Esophagus muscularis mucosa (tissue), 4 donors: ENCODE measurements around the gene UBASH3B. TPM values are rescaled to one million over a fixed set of nuclear protein-coding genes. Genes with fewer than 3 reads are reported as not detected.
"Not testable (repeated sequence)": the region's sequence is repeated elsewhere in the genome, so short reads cannot be mapped to it uniquely, and the experiment has no call there.

ENCODE experiments used
- DNase-seq: peaks from one replicate; pipeline ENCODE4 v3.0.0-alpha.2; 2017; ENCODE audit errors: extremely low spot score
- H3K27ac ChIP-seq, 4 donors: fragments of 200-600 bp; sonication (generic); replicated peaks in 1 of 4; 1 replicate in 3 of 4; 2 replicates in 1 of 4; pipeline ENCODE4 v1.5.1; 2016 to 2019; ENCODE audit warnings: mild to moderate bottlenecking in 1 of 4
- H3K27me3 ChIP-seq, 4 donors: fragments of 200-600 bp; sonication (generic); one replicate each; pipeline versions ENCODE4 v1.5.1 to v1.6.0; 2016 to 2019
- H3K36me3 ChIP-seq, 4 donors: fragments of 200-600 bp; sonication (generic); one replicate each; pipeline ENCODE4 v1.5.1; 2016 to 2019
- H3K4me1 ChIP-seq, 4 donors: fragments of 200-600 bp; sonication (generic); one replicate each; pipeline ENCODE4 v1.5.1; 2016 to 2019
- H3K4me3 ChIP-seq, 4 donors: fragments of 200-600 bp; sonication (generic); 1 replicate in 2 of 4; 2 replicates in 2 of 4; pipeline ENCODE4 v1.5.1; 2016 to 2019; ENCODE audit warnings: mild to moderate bottlenecking in 4 of 4, moderate library complexity in 1 of 4
- H3K9me3 ChIP-seq, 4 donors: fragments of 200-600 bp; sonication (generic); 1 replicate in 3 of 4; 2 replicates in 1 of 4; pipeline ENCODE4 v1.5.1; 2016 to 2019
- EP300 ChIP-seq: sonication (generic); formaldehyde crosslinking; IDR thresholded peaks from one replicate; pipeline ENCODE4 v1.6.1; 2017; ENCODE audit warnings: antibody characterized with exemption
- POLR2A ChIP-seq: fragments of 450-650 bp; IDR thresholded peaks from one replicate; pipeline ENCODE4 v1.6.1; 2017; ENCODE audit warnings: antibody characterized with exemption, moderate library complexity, mild to moderate bottlenecking, low read depth
- POLR2AphosphoS5 ChIP-seq, 2 donors: sonication (generic); formaldehyde crosslinking; IDR thresholded peaks; one replicate each; pipeline ENCODE4 v1.6.1; 2017; ENCODE audit warnings: antibody characterized with exemption in 2 of 2
- WGBS: methylation state at CpG from one replicate; pipeline ENCODE4 v1.1.5; 2018; 5-methylcytosine and 5-hydroxymethylcytosine counted together
- intact Hi-C: fragments of 100-400 bp; cut with DNase I; formaldehyde crosslinking; loops from one replicate; pipeline ENCODE4 v1.15.1; 2023
- total RNA-seq, 4 donors: library from RNA; depleted of rRNA; stranded (reverse); fragments of >200 nt; gene quantifications; one replicate each; pipeline versions ENCODE4 v1.1.0 to v1.2.1, GENCODE V29; 2016
- TF ChIP-seq, protein P1 (sequence below), 3 experiments: fragments of 200-600 bp in 2 of 3; fragments of 450-650 bp in 1 of 3; sonication (generic) in 2 of 3; IDR thresholded peaks; one replicate each; pipeline ENCODE4 v1.5.1; 2017 to 2019; ENCODE audit warnings: antibody characterized with exemption in 3 of 3, mild to moderate bottlenecking in 2 of 3, moderate library complexity in 1 of 3

Gene UBASH3B
- total RNA-seq, 4 donors from 2014 or later = 0.42 to 6.8 (median 1.7) TPM

DNA sequence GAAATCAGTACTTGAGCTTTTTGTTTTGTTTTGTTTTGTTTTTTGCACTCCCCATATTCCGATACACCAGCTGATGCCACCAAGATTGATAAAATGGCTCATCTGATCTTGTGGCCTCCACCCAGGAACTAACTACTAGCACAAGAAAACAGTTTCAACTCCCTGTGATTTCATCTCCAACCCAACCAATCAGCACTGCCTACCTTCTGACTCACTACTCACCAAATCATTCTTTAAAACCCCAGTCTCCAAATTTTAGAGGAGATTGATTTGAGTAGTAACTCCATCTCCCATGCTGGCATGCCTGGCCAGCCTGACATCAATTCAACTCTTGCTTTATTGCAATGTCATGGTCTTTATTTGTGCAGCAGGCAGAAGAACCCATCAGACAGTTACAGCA is 166.7 kb downstream of the UBASH3B start:
- 100% methylated on average over 1 of the region's 1 CpG for WGBS
- TF ChIP-seq POLR2A = no peak
- TF ChIP-seq POLR2AphosphoS5 (IDR thresholded peaks at IDR 0.05) = no peak
- TF ChIP-seq, protein P1, sequence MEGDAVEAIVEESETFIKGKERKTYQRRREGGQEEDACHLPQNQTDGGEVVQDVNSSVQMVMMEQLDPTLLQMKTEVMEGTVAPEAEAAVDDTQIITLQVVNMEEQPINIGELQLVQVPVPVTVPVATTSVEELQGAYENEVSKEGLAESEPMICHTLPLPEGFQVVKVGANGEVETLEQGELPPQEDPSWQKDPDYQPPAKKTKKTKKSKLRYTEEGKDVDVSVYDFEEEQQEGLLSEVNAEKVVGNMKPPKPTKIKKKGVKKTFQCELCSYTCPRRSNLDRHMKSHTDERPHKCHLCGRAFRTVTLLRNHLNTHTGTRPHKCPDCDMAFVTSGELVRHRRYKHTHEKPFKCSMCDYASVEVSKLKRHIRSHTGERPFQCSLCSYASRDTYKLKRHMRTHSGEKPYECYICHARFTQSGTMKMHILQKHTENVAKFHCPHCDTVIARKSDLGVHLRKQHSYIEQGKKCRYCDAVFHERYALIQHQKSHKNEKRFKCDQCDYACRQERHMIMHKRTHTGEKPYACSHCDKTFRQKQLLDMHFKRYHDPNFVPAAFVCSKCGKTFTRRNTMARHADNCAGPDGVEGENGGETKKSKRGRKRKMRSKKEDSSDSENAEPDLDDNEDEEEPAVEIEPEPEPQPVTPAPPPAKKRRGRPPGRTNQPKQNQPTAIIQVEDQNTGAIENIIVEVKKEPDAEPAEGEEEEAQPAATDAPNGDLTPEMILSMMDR (IDR thresholded peaks at IDR 0.05) = no peak
- TF ChIP-seq EP300 = no peak

DNA sequence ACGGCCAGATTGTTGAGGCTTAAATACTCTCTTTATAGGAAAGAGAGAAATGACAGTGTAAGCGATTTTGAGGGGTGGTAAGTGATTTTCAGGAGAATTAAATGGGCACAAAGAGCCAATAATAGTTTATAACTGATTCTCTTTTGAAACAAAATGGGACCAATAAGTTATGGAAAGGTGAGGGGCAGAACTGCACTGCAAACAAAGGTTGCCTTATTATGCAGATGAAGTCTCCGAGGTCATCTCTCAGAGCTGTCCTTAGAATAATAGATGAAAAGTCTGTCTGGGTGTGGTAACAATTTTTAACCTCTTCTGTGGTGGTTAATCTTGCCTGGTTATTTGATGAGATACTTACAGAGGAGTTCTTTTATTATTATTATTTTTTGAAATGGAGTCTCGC is 168.0 kb downstream of the UBASH3B start:
- Histone ChIP-seq H3K4me3 (no peak overlapping the region), H3K4me1 (no peaks in the 10 kb centered on the region), H3K27me3 (no peaks in the 10 kb centered on the region), H3K36me3 (no peaks in the 10 kb centered on the region), H3K9me3 (no peaks in the 10 kb centered on the region), H3K27ac (no peak overlapping the region)
- intact Hi-C loops = no loop called here
- no peak for DNase-seq
- no peak for TF ChIP-seq POLR2A
- TF ChIP-seq, protein P1 (IDR thresholded peaks at IDR 0.05) = no peak
- TF ChIP-seq EP300 = no peak
- no peak for TF ChIP-seq POLR2AphosphoS5 (IDR thresholded peaks at IDR 0.05)
- WGBS = 92% methylated on average over 4 of the region's 4 CpGs

More for the DNA sequence above, 166.7 kb downstream of the UBASH3B start:
- Histone ChIP-seq H3K4me1 (peaks cover 0 to 2% (median under 1%) of the 10 kb centered on the region in 4 donors), H3K4me3 (no peak overlapping the region), H3K9me3 (no peaks in the 10 kb centered on the region), H3K27ac (no peak overlapping the region), H3K27me3 (no peaks in the 10 kb centered on the region), H3K36me3 (no peaks in the 10 kb centered on the region)
- no peak for DNase-seq
- intact Hi-C loops = no loop called here

DNA sequence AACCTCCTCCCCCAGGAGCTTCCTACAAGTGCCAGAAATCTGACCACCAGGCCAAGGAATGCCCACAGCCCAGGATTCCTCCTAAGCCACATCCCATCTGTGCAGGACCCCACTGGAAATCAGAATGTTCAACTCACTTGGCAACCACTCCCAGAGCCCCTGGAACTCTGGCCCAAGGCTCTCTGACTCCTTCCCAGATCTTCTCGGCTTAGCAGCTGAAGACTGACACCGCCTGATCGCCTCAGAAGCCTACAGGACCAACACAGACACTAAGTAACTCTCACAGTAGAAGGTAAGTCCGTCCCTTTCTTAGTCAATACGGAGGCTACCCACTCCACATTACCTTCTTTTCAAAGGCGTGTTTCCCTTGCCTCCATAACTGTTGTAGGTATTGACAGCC is 173.8 kb downstream of the UBASH3B start:
- H3K27me3 ChIP-seq, H3K27ac ChIP-seq, H3K4me1 ChIP-seq, H3K9me3 ChIP-seq, intact Hi-C loops, H3K36me3 ChIP-seq, H3K4me3 ChIP-seq: not testable (repeated sequence)
- DNase-seq = peak; percentile 19
- WGBS = 96% methylated on average over 6 of the region's 6 CpGs

DNA sequence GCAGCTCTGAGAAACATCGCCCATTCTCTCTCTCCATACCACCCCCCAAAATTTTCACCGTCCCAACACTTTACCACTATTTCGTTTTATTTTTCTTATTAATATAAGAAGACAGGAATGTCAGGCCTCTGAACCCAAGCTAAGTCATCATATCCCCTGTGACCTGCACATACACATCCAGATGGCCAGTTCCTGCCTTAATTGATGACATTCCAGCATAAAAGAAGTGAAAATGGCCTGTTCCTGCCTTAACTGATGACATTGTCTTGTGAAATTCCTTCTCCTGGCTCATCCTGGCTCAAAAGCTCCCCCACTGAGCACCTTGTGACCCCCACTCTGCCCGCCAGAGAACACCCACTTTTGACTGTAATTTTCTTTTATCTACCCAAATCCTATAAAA is 176.8 kb downstream of the UBASH3B start:
- WGBS = 82% methylated on average over 4 of the region's 4 CpGs
- intact Hi-C loops = not testable (repeated sequence)

DNA sequence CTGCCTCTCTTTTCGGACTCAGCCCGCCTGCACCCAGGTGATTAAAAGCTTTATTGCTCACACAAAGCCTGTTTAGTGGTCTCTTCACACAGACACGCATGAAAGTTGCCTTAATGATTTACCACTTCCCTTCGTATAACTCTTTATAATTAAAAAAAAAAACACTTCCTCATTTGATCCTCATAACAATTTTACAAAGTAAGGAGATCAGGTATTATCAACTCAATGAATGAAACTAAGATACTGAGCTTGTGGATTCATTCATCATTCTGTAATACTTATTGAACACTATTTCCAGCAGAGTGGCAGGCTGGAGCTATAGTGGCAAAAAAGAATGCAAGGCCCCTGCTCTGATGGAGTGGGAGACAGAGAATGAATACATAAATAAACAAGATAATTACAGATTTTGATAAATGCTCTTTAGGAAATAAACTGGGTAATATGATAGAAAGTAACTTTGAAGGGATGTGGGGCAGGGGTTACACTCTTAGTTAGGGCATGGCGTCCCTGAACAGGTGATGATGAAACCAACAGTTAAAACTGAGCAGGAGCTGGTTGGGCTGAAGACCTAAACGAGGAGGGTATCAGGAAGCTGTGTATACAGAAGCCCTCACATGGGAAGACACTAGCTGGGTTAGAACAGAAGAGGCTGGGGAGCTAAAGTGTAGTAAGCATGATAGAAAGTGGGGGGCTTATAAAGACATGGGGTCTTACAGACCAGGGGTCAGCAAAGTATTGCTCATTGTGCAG is 177.4 kb downstream of the UBASH3B start:
- no peaks in the 10 kb centered on the region for H3K27me3 ChIP-seq
- no peak for TF ChIP-seq POLR2A
- TF ChIP-seq POLR2AphosphoS5 (IDR thresholded peaks at IDR 0.05) = no peak
- TF ChIP-seq, protein P1 (IDR thresholded peaks at IDR 0.05) = no peak
- 70% methylated on average over 6 of the region's 6 CpGs for WGBS
- no peak overlapping the region for H3K4me3 ChIP-seq
- H3K27ac ChIP-seq = no peak overlapping the region
- no peak for DNase-seq
- no peaks in the 10 kb centered on the region for H3K4me1 ChIP-seq
- no peaks in the 10 kb centered on the region for H3K36me3 ChIP-seq
- intact Hi-C loops = no loop called here
- no peaks in the 10 kb centered on the region for H3K9me3 ChIP-seq

More for the DNA sequence above, 176.8 kb downstream of the UBASH3B start:
- not testable (repeated sequence) for H3K27me3 ChIP-seq, H3K4me1 ChIP-seq, H3K9me3 ChIP-seq, H3K27ac ChIP-seq, DNase-seq, H3K4me3 ChIP-seq, H3K36me3 ChIP-seq
